ENCODE measurements around the gene CDK9. TPM values are rescaled to one million over a fixed set of nuclear protein-coding genes. Genes with fewer than 3 reads are reported as not detected.

The CDK9 gene
- total and polyA plus RNA-seq, 2 experiments from 2014 or later, result 139 to 162 TPM

- DNase-seq (ENCODE audit: low read depth in 1 of 2, low spot score in 1 of 2), result no peak
- H3K4me3 ChIP-seq, result no peak overlapping the region
- no peak overlapping the region for H3K27ac ChIP-seq
- H3K4me1 ChIP-seq (ENCODE audit: low read depth), result peaks cover 6% of the 10 kb centered on the region
- H3K9me3 ChIP-seq (ENCODE audit: low read depth), result no peaks in the 10 kb centered on the region
- TF ChIP-seq, protein P1, sequence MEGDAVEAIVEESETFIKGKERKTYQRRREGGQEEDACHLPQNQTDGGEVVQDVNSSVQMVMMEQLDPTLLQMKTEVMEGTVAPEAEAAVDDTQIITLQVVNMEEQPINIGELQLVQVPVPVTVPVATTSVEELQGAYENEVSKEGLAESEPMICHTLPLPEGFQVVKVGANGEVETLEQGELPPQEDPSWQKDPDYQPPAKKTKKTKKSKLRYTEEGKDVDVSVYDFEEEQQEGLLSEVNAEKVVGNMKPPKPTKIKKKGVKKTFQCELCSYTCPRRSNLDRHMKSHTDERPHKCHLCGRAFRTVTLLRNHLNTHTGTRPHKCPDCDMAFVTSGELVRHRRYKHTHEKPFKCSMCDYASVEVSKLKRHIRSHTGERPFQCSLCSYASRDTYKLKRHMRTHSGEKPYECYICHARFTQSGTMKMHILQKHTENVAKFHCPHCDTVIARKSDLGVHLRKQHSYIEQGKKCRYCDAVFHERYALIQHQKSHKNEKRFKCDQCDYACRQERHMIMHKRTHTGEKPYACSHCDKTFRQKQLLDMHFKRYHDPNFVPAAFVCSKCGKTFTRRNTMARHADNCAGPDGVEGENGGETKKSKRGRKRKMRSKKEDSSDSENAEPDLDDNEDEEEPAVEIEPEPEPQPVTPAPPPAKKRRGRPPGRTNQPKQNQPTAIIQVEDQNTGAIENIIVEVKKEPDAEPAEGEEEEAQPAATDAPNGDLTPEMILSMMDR (IDR thresholded peaks at IDR 0.05; ENCODE audit: low read depth, low read length), result no peak
- peaks cover 8% of the 10 kb centered on the region for H3K36me3 ChIP-seq
- H3K27me3 ChIP-seq, result no peaks in the 10 kb centered on the region
Observed at GRCh38 chr9:127796225-127796813, 10.5 kb downstream of the CDK9 start.

DNA sequence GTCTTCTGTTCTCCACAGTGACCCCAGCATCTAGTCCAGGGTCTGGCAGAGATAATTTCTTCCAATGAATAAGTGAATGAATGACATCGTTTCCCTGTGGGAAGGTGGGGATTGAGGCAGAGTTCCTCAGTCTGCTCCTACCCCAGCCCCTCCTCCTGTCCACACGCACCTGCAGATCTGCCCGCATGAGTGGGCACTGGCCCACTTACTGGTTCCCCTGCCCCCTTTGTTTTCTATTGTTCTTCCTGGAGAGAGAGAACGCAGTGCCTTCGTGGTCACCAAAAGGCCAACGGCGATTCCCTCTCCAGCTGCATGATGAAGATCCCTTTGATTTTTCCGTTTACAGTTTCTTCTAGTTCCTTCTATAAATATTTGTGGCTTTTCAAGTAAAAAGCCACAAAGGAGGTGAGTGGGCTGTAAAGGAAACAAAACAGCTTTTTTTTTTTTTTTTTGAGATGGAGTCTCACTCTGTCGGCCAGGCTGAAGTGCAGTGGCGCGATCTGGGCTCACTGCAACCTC is 11.1 kb downstream of the CDK9 start:
- H3K4me3 ChIP-seq, result no peak overlapping the region
- H3K27ac ChIP-seq, result no peak overlapping the region
- TF ChIP-seq, protein P1 (IDR thresholded peaks at IDR 0.05; ENCODE audit: low read depth, low read length), result no peak
- no peak for DNase-seq (ENCODE audit: low read depth in 1 of 2, low spot score in 1 of 2)
- no peaks in the 10 kb centered on the region for H3K9me3 ChIP-seq (ENCODE audit: low read depth)
- H3K36me3 ChIP-seq, result peaks cover 5% of the 10 kb centered on the region
- H3K4me1 ChIP-seq (ENCODE audit: low read depth), result peaks cover 10% of the 10 kb centered on the region
- H3K27me3 ChIP-seq, result no peaks in the 10 kb centered on the region

DNA sequence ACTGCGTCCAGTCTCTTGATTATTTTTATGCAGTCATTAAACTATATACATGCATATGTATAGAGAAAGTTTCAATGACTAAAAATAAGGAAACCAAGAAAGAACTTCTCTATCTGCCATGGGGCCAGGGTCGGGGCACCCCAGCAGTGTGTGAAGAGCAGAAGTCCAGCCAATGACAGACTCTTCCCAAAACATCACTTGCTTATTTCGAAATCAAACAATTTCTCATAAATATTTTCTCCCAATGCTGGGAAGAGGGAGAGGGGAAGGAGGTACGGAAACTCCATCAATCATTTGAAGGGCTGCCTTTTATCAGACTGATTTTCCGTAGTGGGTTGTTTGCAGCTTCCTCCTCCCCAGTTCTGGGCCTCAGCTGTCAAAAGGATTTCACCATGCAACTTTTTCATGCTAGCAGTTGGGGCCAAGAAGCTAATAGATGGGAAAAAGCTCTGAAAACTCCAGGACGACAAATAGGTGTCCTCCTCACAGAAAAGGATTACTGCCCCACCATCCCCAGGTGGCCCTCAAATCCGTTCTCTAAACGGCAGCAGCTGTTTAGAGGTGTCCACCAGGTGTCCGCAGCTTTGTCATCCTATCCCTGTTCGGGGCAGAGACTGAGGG is 16.2 kb downstream of the CDK9 start:
- Histone ChIP-seq H3K36me3 (peaks cover 6% of the 10 kb centered on the region), H3K27ac (peak overlapping the region; percentile 75)

DNA sequence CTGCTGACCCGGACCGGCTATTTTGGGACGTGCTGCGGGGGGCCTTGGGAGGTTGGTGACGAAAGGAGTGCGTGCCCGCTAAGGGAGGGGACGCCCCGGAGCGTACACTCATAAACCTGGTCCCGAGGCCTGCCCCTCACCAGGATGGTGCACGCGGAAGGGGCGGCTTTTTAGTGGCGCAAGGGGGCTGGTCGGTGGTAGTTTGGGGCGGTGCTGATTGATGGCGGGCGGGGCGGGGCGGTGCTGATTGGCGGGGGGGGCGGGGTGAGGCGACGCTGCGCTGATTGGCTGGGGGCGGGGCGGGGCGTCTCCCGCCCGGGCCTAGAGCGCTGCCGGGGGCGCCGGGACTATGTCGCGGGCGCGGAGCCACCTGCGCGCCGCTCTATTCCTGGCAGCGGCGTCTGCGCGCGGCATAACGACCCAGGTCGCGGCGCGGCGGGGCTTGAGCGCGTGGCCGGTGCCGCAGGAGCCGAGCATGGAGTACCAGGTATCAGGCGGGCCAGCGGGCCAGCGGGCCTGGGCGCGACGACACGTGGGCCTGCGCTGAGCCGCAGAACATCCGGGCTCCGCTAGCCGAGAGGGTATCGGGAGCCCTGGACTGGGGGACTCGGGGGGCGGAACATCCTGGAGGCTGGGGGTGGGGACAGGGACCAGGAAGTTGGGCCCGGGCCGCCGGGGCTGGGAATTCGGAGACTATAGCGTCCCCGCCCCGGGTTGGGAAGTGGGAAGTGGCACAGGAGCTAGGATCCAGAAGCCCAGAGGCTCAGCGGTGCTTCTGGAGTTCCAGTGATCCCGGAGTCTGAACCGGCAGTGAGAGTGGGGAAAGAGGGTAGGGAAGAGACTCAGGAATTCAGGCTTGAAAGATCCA is 17.0 kb downstream of the CDK9 start, which contains the start of gene FPGS:
Gene FPGS, plus strand, starts transcription at position 307 of the 868 bp plus-strand sequence. Its CDS starts 43 bp downstream, at position 350.
- H3K27ac ChIP-seq, result peak within 1 kb of the TSS; percentile 88
- H3K36me3 ChIP-seq, result peaks cover 9% of the 10 kb centered on the region
- TF ChIP-seq, protein P1 (IDR thresholded peaks at IDR 0.05; ENCODE audit: low read depth, low read length), result no peak
- DNase-seq (ENCODE audit: low read depth in 1 of 2, low spot score in 1 of 2), result peak; percentile 93 to 94
- no peaks in the 10 kb centered on the region for H3K9me3 ChIP-seq (ENCODE audit: low read depth)
- peaks cover 16% of the 10 kb centered on the region for H3K4me1 ChIP-seq (ENCODE audit: low read depth)
- H3K4me3 ChIP-seq, result peak within 1 kb of the TSS; percentile 59
- no peaks in the 10 kb centered on the region for H3K27me3 ChIP-seq

More for the DNA sequence above, 16.2 kb downstream of the CDK9 start:
- TF ChIP-seq, protein P1 (IDR thresholded peaks at IDR 0.05; ENCODE audit: low read depth, low read length), result no peak
- Histone ChIP-seq H3K9me3 (ENCODE audit: low read depth) (no peaks in the 10 kb centered on the region), H3K4me1 (ENCODE audit: low read depth) (peaks cover 16% of the 10 kb centered on the region), H3K27me3 (no peaks in the 10 kb centered on the region), H3K4me3 (peak overlapping the region; percentile 19)
- peak; percentile 59 to 70 for DNase-seq (ENCODE audit: low read depth in 1 of 2, low spot score in 1 of 2)
